Chondrocyte (in vitro differentiated cells): ENCODE measurements around the gene NFRKB. TPM values are rescaled to one million over a fixed set of nuclear protein-coding genes. Genes with fewer than 3 reads are reported as not detected.
A peak's percentile ranks its signal among the peaks of the same experiment; 100 is the strongest.

Experiments used
- DNase-seq: peaks from one replicate; pipeline ENCODE4 v3.0.0; 2021; ENCODE audit warnings: mixed read lengths, low spot score
- H3K27ac Mint-ChIP-seq: one replicate; pipeline ENCODE4 v1.8.0; 2021; ENCODE audit warnings: mild to moderate bottlenecking, moderate library complexity, mixed read lengths; ENCODE audit not compliant: unreplicated experiment
- H3K27me3 Mint-ChIP-seq: 2 replicates; pipeline ENCODE4 v1.8.0; 2021; ENCODE audit warnings: low read depth, mixed read lengths
- H3K36me3 Mint-ChIP-seq: 2 replicates; pipeline ENCODE4 v1.8.0; 2021; ENCODE audit warnings: low read depth, mixed read lengths
- H3K4me1 Mint-ChIP-seq: 2 replicates; pipeline ENCODE4 v1.8.0; 2021; ENCODE audit warnings: low read depth, mild to moderate bottlenecking, mixed read lengths
- H3K4me3 Mint-ChIP-seq: one replicate; pipeline ENCODE4 v1.8.0; 2021; ENCODE audit warnings: mild to moderate bottlenecking, moderate library complexity, mixed read lengths; ENCODE audit not compliant: unreplicated experiment
- H3K9me3 Mint-ChIP-seq: 2 replicates; pipeline ENCODE4 v1.8.0; 2021; ENCODE audit warnings: low read depth, mixed read lengths
- CTCF ChIP-seq: fragments of 200-600 bp; sonication (generic); IDR thresholded peaks from 2 replicates; pipeline ENCODE4 v1.5.0; 2021; ENCODE audit warnings: antibody characterized with exemption, mild to moderate bottlenecking, moderate library complexity
- total RNA-seq: library from RNA; stranded (reverse); gene quantifications from 3 replicates; pipeline ENCODE4 v1.2.1, GENCODE V29; 2021

Gene NFRKB
- total RNA-seq, 1 donor from 2014 or later = 21.2 TPM

- Mint-ChIP-seq H3K4me3 (no peak overlapping the region), H3K36me3 (peaks cover 34% of the 10 kb centered on the region), H3K9me3 (no peaks in the 10 kb centered on the region), H3K27me3 (no peaks in the 10 kb centered on the region), H3K27ac (no peak overlapping the region), H3K4me1 (peaks cover 1% of the 10 kb centered on the region)
- no peak for DNase-seq
- no peak for TF ChIP-seq CTCF
Observed at GRCh38 chr11:129918361-129918760, 23.0 kb upstream of the NFRKB start.

- DNase-seq = no peak
- Mint-ChIP-seq H3K4me1 (no peaks in the 10 kb centered on the region), H3K9me3 (no peaks in the 10 kb centered on the region), H3K27me3 (no peaks in the 10 kb centered on the region), H3K36me3 (peaks cover 37% of the 10 kb centered on the region), H3K4me3 (no peak overlapping the region), H3K27ac (no peak overlapping the region)
- no peak for TF ChIP-seq CTCF
Observed at GRCh38 chr11:129917231-129917630, 21.9 kb upstream of the NFRKB start.

- Mint-ChIP-seq H3K27me3 (no peaks in the 10 kb centered on the region), H3K4me3 (no peak overlapping the region), H3K27ac (peak overlapping the region; percentile 14), H3K36me3 (peaks cover 39% of the 10 kb centered on the region), H3K4me1 (peaks cover 6% of the 10 kb centered on the region), H3K9me3 (no peaks in the 10 kb centered on the region)
- TF ChIP-seq CTCF = no peak
- no peak for DNase-seq
Observed at GRCh38 chr11:129911298-129911697, 15.9 kb upstream of the NFRKB start.

GRCh38 chr11:129910360-129910759 is 15.0 kb upstream of the NFRKB start:
- H3K9me3 Mint-ChIP-seq = no peaks in the 10 kb centered on the region
- no peak for TF ChIP-seq CTCF
- DNase-seq = no peak
- peaks cover 6% of the 10 kb centered on the region for H3K4me1 Mint-ChIP-seq
- H3K27ac Mint-ChIP-seq = no peak overlapping the region
- peaks cover 43% of the 10 kb centered on the region for H3K36me3 Mint-ChIP-seq
- no peak overlapping the region for H3K4me3 Mint-ChIP-seq
- H3K27me3 Mint-ChIP-seq = no peaks in the 10 kb centered on the region

GRCh38 chr11:129905402-129905801 is 10.0 kb upstream of the NFRKB start:
- Mint-ChIP-seq H3K9me3 (no peaks in the 10 kb centered on the region), H3K36me3 (peaks cover 40% of the 10 kb centered on the region), H3K4me3 (no peak overlapping the region), H3K27me3 (no peaks in the 10 kb centered on the region), H3K4me1 (no peaks in the 10 kb centered on the region), H3K27ac (no peak overlapping the region)
- no peak for DNase-seq
- no peak for TF ChIP-seq CTCF
